ENCODE measurements around the gene MAP3K9.

The MAP3K9 gene

GRCh38 chr14:70698288-70698687, 111.0 kb downstream of the MAP3K9 start:
- no peak overlapping the region for H3K4me3 ChIP-seq (ENCODE audit: control insufficient read depth, low read depth, low read length)
- no peak for TF ChIP-seq CTCF (conservative IDR thresholded peaks at IDR 0.05; ENCODE audit: control insufficient read depth, insufficient read depth, low read depth, low read length)
- DNase-seq (ENCODE audit: low read depth): peak; percentile 28

GRCh38 chr14:70697701-70698100, 111.6 kb downstream of the MAP3K9 start:
- H3K4me3 ChIP-seq (ENCODE audit: control insufficient read depth, low read depth, low read length): no peak overlapping the region
- DNase-seq (ENCODE audit: low read depth): no peak
- TF ChIP-seq CTCF (conservative IDR thresholded peaks at IDR 0.05; ENCODE audit: control insufficient read depth, insufficient read depth, low read depth, low read length): no peak

- DNase-seq (ENCODE audit: low read depth): no peak
- no peak for TF ChIP-seq CTCF (conservative IDR thresholded peaks at IDR 0.05; ENCODE audit: control insufficient read depth, insufficient read depth, low read depth, low read length)
- H3K4me3 ChIP-seq (ENCODE audit: control insufficient read depth, low read depth, low read length): no peak overlapping the region
Observed at GRCh38 chr14:70696026-70696425, 113.3 kb downstream of the MAP3K9 start.

GRCh38 chr14:70692210-70692609, 117.1 kb downstream of the MAP3K9 start:
- no peak for TF ChIP-seq CTCF (conservative IDR thresholded peaks at IDR 0.05; ENCODE audit: control insufficient read depth, insufficient read depth, low read depth, low read length)
- no peak overlapping the region for H3K4me3 ChIP-seq (ENCODE audit: control insufficient read depth, low read depth, low read length)
- DNase-seq (ENCODE audit: low read depth): no peak

- peak; percentile 25 for DNase-seq (ENCODE audit: low read depth)
- H3K4me3 ChIP-seq (ENCODE audit: control insufficient read depth, low read depth, low read length): no peak overlapping the region
- TF ChIP-seq CTCF (conservative IDR thresholded peaks at IDR 0.05; ENCODE audit: control insufficient read depth, insufficient read depth, low read depth, low read length): no peak
Observed at GRCh38 chr14:70685474-70686197, 123.7 kb downstream of the MAP3K9 start.

- no peak overlapping the region for H3K4me3 ChIP-seq (ENCODE audit: control insufficient read depth, low read depth, low read length)
- no peak for DNase-seq (ENCODE audit: low read depth)
- TF ChIP-seq CTCF (conservative IDR thresholded peaks at IDR 0.05; ENCODE audit: control insufficient read depth, insufficient read depth, low read depth, low read length): no peak
Observed at GRCh38 chr14:70683983-70684382, 125.3 kb downstream of the MAP3K9 start.

All from fibroblast of mammary gland (primary cell).